ENCODE data around the gene GALR1.

GRCh38 chr18:77299706-77300105 lies 50.1 kb downstream of the GALR1 start:
- TF ChIP-seq CTCF (IDR thresholded peaks at IDR 0.05) (no peak), ETV6 (CRISPR knock-in tag; IDR thresholded peaks at IDR 0.05) (no peak), NFYB (CRISPR knock-in tag; conservative IDR thresholded peaks at IDR 0.05; ENCODE audit: low read depth) (no peak), MXD4 (CRISPR knock-in tag; IDR thresholded peaks at IDR 0.05; ENCODE audit: borderline replicate concordance) (no peak), TEAD1 (CRISPR knock-in tag; IDR thresholded peaks at IDR 0.05) (no peak), ZNF512 (CRISPR knock-in tag; IDR thresholded peaks at IDR 0.05; ENCODE audit: borderline replicate concordance) (no peak), USF1 (CRISPR knock-in tag; IDR thresholded peaks at IDR 0.05) (no peak), JUN (CRISPR knock-in tag; IDR thresholded peaks at IDR 0.05) (no peak), CREM (CRISPR knock-in tag; IDR thresholded peaks at IDR 0.05) (no peak), ZNF317 (CRISPR knock-in tag; IDR thresholded peaks at IDR 0.05; ENCODE audit: borderline replicate concordance, low read depth) (no peak), FOXP4 (CRISPR knock-in tag; IDR thresholded peaks at IDR 0.05) (no peak), ATF3 (CRISPR knock-in tag; conservative IDR thresholded peaks at IDR 0.05) (no peak)
